Stimulated activated CD8-positive, alpha-beta memory T cell treated with anti-CD3 and anti-CD28 coated beads, Interleukin-4, amount 100 ng/mL, for 4 hours (primary cell): ENCODE measurements around the gene SLC7A7.
"Not testable (repeated sequence)": the region's sequence is repeated elsewhere in the genome, so short reads cannot be mapped to it uniquely, and the experiment has no call there.

Experiments used
- DNase-seq, 2 donors: peaks; one replicate each; pipeline ENCODE4 v3.0.0-alpha.2; 2020; ENCODE audit warnings: low read depth in 2 of 2, low spot score in 1 of 2

Gene SLC7A7

GRCh38 chr14:22794551-22794951, 20.7 kb downstream of the SLC7A7 start:
- no peak for DNase-seq

- DNase-seq = no peak
Measured at GRCh38 chr14:22793976-22794375, 21.3 kb downstream of the SLC7A7 start.

GRCh38 chr14:22793550-22793949, 21.7 kb downstream of the SLC7A7 start:
- not testable (repeated sequence) for DNase-seq

DNA sequence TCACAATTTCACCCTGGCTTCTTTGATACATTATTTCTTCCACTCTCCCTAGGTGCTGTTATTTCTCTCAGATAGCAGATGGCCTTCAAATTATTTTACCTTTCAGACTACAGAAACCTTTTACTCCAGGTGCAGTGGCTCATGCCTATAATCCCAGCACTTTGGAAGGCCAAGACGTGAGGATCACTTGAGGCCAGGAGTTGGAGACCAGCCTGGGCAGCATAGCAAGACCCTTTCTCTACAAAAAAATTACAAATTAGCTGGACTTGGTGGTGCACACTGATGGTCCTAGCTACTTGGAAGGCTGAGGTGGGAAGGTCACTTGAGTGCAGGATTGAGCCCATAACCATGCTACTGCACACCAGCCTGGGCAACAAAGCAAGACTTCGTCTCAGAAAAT, 23.1 kb downstream of the SLC7A7 start:
- no peak for DNase-seq

GRCh38 chr14:22791301-22791700, 23.9 kb downstream of the SLC7A7 start:
- no peak for DNase-seq

DNA sequence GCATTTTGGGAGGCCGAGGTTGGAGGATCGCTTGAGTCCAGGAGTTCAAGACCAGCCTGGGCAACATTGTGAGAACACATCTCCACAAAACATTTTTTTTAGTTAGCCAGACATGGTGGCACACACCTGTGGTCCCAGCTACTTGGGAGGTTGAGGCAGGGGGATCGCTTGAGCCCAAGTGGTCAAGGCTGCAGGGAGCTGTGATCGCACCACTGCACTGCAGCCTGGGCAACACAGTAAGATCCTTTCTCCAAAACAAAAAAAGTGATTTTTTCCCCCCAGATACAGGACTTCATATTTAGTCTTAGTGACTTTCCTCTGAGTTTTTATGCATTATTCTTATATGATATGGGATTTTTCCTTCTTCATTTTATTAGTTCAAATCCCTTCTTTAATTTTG, 28.6 kb downstream of the SLC7A7 start:
- DNase-seq = no peak

- DNase-seq = no peak
Measured at GRCh38 chr14:22781301-22781991, 33.8 kb downstream of the SLC7A7 start.

DNA sequence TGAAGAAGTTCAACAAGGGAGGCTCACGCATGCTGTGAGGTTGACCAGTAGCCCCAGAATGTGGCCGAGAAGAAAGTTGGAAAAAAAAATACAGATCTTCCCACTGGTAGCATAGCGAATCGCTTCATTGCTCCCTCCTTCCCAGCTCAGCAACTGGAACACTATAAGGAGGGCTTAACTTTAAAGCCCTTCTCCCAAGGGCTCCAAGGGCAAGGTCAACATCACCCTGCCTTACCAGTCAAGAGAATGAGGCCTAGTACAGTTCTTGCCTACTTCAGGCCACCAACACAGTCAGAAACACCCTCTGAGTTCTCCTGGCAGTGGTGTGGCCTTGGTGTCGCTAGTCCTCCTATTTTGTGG, 34.3 kb downstream of the SLC7A7 start:
- no peak for DNase-seq

DNA sequence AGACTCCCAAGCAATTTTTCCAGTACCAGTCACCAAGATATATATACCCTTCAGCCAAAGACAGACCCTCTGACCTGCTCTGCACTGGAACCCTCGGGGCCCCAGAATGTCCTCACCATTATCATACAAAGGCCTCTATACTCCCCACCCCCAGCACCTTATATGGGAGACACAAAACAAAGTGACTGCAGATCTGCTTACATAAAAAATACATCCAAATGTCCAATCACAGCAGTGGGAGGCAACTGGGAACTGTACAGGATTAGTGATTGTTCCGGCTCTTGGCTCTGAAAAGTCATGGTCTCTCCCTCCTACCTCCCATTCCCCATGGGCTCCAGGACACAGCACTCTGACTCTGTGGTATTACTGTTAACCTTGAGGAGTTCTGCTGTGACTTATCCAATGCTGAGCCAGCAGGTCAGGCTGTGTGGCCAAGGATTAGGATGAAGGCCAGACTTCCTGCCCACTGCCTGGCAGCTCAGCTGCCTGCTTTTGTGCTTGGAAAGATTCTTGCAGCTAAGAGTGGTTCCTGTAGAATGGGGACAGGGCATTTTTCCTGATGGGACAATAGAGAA, 35.0 kb downstream of the SLC7A7 start:
- no peak for DNase-seq

- no peak for DNase-seq
Measured at GRCh38 chr14:22778084-22778483, 37.2 kb downstream of the SLC7A7 start.

DNA sequence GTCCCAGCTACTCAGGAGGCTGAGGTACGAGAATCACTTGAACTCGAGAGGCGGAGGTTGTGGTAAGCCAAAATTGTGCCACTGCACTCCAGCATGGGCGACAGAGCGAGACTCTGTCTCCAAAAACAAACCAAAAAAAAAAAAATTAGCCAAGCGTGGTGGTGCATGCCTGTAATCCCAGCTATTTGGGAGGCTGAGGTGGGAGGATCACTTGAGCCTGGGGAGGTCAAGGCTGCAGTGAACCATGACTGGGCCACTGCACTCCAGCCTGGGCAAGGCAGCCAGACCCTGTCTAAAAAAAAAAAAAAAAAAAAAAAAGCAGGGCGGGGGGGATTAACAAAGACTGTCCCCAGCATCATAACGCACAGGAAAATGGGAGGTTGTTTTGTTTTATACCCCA, 38.4 kb downstream of the SLC7A7 start:
- DNase-seq = not testable (repeated sequence)

DNA sequence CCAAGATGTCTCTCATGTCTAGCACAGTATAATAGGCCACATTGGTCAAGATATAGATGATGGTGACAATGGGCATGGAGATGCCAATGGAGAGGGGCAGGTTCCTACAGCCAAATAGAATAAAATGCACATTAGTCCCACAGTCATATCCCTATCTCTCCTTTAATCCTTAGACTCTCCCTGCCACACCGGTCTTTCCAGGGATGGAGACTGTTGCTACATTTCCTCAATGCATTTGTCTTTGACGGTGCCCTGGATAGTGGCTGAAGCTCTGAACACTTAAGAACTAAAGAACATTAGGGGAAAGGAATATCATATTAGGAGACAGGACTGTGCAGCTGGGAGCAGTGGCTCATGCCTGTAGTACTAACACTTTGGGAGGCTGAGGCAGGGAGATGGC, 39.0 kb downstream of the SLC7A7 start:
- DNase-seq = no peak

DNA sequence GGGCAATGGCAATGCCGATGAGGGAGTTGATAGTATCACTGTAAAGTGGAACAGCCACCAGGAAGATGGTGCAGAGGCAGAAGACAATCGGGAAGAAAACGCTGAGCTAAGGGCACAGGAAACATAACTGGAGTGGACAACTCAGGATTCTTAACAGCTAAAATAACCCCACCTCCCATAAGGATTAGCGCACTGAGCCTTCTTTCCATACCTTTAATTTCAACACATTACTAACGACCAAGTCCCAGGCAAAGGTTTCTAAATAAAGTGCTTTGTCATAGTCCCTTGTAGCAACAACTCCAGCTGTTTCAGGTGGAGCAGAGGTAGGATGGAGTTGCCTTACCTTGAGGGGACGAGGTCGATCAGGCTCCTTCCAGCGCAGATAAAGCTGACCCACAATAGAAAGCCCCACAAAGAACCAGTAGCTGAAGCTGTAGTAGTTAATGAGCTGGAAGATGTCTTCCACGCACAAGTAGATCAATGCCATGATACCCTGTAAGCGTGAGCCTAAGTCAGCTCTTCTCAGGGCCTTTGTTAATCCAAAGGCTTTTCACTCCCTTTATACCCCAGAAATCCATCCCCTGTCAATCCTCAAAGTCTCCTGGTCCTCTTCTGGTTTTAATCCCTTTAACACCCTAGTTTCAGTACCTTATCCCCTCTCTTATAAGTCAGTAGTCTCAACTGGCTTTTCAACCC, 41.1 kb downstream of the SLC7A7 start:
- no peak for DNase-seq

- no peak for DNase-seq
Measured at GRCh38 chr14:22773162-22774010, 41.8 kb downstream of the SLC7A7 start.

GRCh38 chr14:22772725-22773124, 42.5 kb downstream of the SLC7A7 start:
- no peak for DNase-seq

DNA sequence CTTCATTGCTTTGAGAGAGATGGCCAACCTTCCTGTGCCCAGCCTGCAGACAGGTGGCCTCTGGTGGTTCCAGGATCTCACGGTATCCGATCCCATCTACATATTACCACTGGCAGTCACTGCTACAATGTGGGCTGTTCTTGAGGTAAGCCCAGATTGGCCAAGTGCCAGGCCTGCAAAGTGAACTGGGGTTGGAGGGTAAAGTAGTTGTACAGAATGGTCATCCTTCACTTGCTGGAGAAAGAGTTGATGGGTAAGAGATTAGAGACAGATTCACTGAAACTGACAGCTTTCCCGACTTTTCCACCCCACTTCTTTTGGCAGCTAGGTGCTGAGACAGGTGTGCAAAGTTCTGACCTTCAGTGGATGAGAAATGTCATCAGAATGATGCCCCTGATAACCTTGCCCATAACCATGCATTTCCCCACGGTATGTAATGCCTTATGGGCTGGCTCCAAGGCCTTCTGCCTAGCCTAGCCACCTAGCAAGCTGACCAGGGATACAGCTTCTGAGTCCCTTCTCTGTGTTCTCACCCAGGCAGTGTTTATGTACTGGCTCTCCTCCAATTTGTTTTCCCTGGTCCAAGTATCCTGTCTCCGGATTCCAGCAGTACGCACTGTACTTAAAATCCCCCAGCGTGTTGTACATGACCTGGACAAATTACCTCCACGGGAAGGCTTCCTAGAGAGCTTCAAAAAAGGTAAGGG, 44.6 kb downstream of the SLC7A7 start:
- no peak for DNase-seq

DNA sequence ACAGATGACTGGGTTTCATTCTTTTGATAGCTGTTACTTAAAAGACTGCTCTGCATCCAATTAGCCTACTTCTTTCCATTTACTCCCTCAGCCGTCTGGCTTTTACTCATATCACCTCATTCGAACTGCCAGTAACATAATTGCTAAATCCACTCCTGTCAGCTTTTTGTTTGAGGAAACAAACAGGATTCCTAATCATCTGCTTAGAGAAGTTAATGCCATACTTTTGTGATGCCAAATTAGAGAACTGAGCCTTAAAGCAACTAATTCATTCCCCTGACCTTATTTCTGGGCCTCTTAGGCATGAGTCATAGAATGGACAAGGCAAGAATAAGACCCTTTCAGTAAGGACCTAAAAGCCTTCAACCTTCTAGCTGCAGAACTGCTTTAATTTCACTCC, 45.9 kb downstream of the SLC7A7 start:
- no peak for DNase-seq

DNA sequence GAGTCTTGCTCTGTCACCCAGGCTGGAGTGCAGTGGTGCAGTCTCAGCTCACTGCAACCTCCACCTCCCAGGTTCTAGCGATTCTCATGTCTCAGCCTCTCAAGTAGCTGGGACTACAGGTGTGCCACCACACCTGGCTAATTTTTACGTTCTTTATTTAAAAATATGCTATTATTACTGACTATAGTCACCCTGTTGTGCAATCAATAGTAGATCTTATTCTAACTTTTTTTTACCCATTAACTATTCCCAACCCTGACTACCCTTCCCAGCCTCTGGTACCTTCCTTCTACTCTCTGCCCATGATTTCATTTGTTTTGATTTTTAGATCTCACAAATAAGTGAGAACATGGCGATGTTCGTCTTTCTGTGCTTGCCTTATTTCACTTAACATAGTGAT, 46.3 kb downstream of the SLC7A7 start:
- no peak for DNase-seq

GRCh38 chr14:22767323-22767589, 48.0 kb downstream of the SLC7A7 start:
- DNase-seq = no peak

DNA sequence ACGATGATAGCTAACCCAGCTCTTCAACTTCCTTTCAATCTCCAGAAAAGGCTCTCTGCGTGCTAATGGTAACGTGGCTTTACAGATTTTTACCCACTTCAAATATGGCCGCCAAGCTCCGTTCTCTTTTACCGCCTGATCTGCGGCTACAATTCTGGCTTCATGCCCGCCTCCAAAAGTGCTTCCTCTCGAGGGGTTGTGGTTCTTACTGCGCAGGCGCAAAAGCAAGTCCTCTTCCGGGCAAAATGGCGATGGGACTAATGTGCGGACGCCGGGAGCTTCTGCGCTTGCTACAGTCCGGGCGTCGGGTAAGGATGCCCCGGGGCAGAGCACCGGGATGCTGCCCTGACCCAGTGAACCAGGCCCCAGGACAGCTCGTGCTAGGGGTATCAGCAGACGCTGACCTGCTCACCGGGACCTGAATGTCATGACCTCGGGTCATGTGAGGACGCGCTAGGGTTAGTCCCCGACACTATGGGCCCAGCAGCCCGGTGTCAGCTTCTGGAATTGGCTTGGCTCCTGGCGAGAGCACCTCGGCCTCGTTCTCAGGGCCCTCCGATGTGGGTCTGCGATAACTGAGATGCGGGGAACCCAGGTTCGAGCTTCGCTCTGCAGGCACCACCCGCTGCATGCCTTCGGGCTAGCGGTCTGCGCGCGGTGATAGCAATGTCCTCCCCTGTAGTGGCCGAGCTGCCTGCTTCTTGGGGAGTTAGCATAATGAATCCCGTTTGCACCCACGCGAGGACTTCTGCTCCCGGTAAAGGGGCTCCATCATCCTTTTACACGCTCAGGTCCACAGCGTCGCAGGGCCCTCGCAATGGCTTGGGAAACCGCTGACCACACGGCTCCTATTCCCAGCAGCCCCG, 48.5 kb downstream of the SLC7A7 start, which contains the start of gene OXA1L:
TSS of gene OXA1L (plus strand) at position 232 of the 866 bp plus-strand sequence. CDS start at position 246, 14 bp downstream.
- DNase-seq = peak; percentile 93 to 95
